ENCODE results near the gene NADK2.

NADK2 gene

GRCh38 chr5:36146390-36146789 lies 95.3 kb downstream of the NADK2 start:
- no peak for DNase-seq (ENCODE audit: low read depth)
- no peak overlapping the region for H3K4me3 ChIP-seq (ENCODE audit: low read depth, low read length)

- no peak overlapping the region for H3K4me3 ChIP-seq (ENCODE audit: low read depth, low read length)
These were observed 96.4 kb downstream of the NADK2 start for GRCh38 chr5:36145311-36145710.

More at GRCh38 chr5:36145311-36145710, 96.4 kb downstream of the NADK2 start:
- DNase-seq (ENCODE audit: low read depth) = no peak

Measured in skeletal muscle cell (primary cell).